Caco-2 (cell line): ENCODE data around the gene SLC25A29. TPM values are rescaled to one million over a fixed set of nuclear protein-coding genes. Genes with fewer than 3 reads are reported as not detected.
"Not testable (repeated sequence)": the region's sequence is repeated elsewhere in the genome, so short reads cannot be mapped to it uniquely, and the experiment has no call there.

Experiments
- BruUV-seq: library from RNA; stranded (reverse); fragments of 400-500 nt; replicated peaks from 2 replicates; lab custom pipeline; 2021; lab: Mats Ljungman, UMichigan
- CTCF ChIA-PET: fragments of 300-600 bp; sonication (Branson Sonifier 250); formaldehyde crosslinking; loops from one replicate; lab custom pipeline; 2022; ENCODE audit warnings: antibody characterized with exemption; lab: Charles Lee
- POLR2A ChIA-PET: fragments of 300-600 bp; sonication (Branson Sonifier 250); formaldehyde crosslinking; loops from one replicate; lab custom pipeline; 2022; ENCODE audit warnings: antibody characterized with exemption; lab: Charles Lee
- DNase-seq, 2 experiments: peaks; one replicate each; pipeline versions ENCODE4 v3.0.0 to v3.0.0-alpha.2; 2020 to 2022
- H3K27me3 ChIP-seq: replicated peaks from 2 replicates; pipeline ENCODE4 v1.6.0; 2011; ENCODE audit warnings: low read length; ENCODE audit not compliant: control insufficient read depth, insufficient read depth
- H3K36me3 ChIP-seq: 2 replicates; pipeline ENCODE4 v1.5.1; 2011; ENCODE audit warnings: low read length; ENCODE audit not compliant: control insufficient read depth, insufficient read depth
- H3K4me1 ChIP-seq: fragments of 250-450 bp; sonication (Bioruptor Pico); 2 replicates; pipeline ENCODE4 v1.5.1; 2020; ENCODE audit warnings: mild to moderate bottlenecking
- H3K4me3 ChIP-seq: 2 replicates; pipeline ENCODE4 v1.5.1; 2011; ENCODE audit warnings: low read depth, mild to moderate bottlenecking, control low read depth, low read length
- H3K9me3 ChIP-seq: fragments of 250-450 bp; sonication (Bioruptor Pico); 2 replicates; pipeline ENCODE4 v1.5.1; 2020; ENCODE audit warnings: mild to moderate bottlenecking, moderate library complexity
- H3K27ac Mint-ChIP-seq: one replicate; pipeline ENCODE4 v1.8.0; 2022; ENCODE audit warnings: mixed read lengths; ENCODE audit not compliant: unreplicated experiment
- H3K27me3 Mint-ChIP-seq: one replicate; pipeline ENCODE4 v1.8.0; 2022; ENCODE audit warnings: mixed read lengths; ENCODE audit not compliant: insufficient read depth, unreplicated experiment
- H3K36me3 Mint-ChIP-seq: one replicate; pipeline ENCODE4 v1.8.0; 2022; ENCODE audit warnings: mild to moderate bottlenecking, mixed read lengths; ENCODE audit not compliant: insufficient read depth, unreplicated experiment
- H3K4me1 Mint-ChIP-seq: one replicate; pipeline ENCODE4 v1.8.0; 2022; ENCODE audit warnings: low read depth, mixed read lengths; ENCODE audit not compliant: unreplicated experiment
- H3K4me3 Mint-ChIP-seq: one replicate; pipeline ENCODE4 v1.8.0; 2022; ENCODE audit warnings: mild to moderate bottlenecking, moderate library complexity, mixed read lengths; ENCODE audit not compliant: unreplicated experiment
- H3K9me3 Mint-ChIP-seq: one replicate; pipeline ENCODE4 v1.8.0; 2022; ENCODE audit warnings: mixed read lengths; ENCODE audit not compliant: unreplicated experiment
- CTCF ChIP-seq, 2 experiments: fragments of 200-600 bp in 1 of 2; IDR thresholded peaks; 1 replicate in 1 of 2; 2 replicates in 1 of 2; pipeline versions ENCODE4 v1.5.1 to v1.8.0; 2011 to 2022; ENCODE audit warnings: antibody characterized with exemption in 1 of 2, control low read depth in 1 of 2, inconsistent platforms in 1 of 2, low read depth in 1 of 2, low read length in 1 of 2, mild to moderate bottlenecking in 1 of 2, moderate library complexity in 1 of 2; ENCODE audit not compliant: insufficient read depth in 1 of 2, severe bottlenecking in 1 of 2, unreplicated experiment in 1 of 2
- intact Hi-C: fragments of 100-400 bp; cut with micrococcal nuclease; formaldehyde crosslinking; loops from one replicate; pipeline ENCODE4 v1.10.0; 2022; ENCODE audit not compliant: unreplicated experiment
- total RNA-seq: library from RNA; stranded (reverse); gene quantifications from 2 replicates; pipeline ENCODE4 v1.2.3, GENCODE V29; 2022

The SLC25A29 gene
- total RNA-seq, 1 experiment from 2014 or later: 28.5 TPM

- Histone ChIP-seq H3K4me1 (0 out of 2 replicates have a peak, but pooled peaks cover 5% of the 10 kb centered on the region), H3K27me3 (no peaks in the 10 kb centered on the region), H3K4me3 (no peak overlapping the region), H3K9me3 (no peaks in the 10 kb centered on the region), H3K36me3 (no peaks in the 10 kb centered on the region; the same call in 1 of the 2 replicates)
- BruUV-seq: no TSS peak
- H3K36me3 Mint-ChIP-seq: peaks cover 32% of the 10 kb centered on the region
- ChIA-PET POLR2A (no interaction called here), CTCF (interaction anchor here (1.2 kb wide), 1 partner anchor 42 kb away, joined by 4 read pairs; no protein-coding TSS in a partner anchor)
- no peak overlapping the region for H3K27ac Mint-ChIP-seq
- intact Hi-C loops: no loop called here
- no peaks in the 10 kb centered on the region for H3K27me3 Mint-ChIP-seq
- H3K4me1 Mint-ChIP-seq: peaks cover 6% of the 10 kb centered on the region
- DNase-seq: no peak
- no peaks in the 10 kb centered on the region for H3K9me3 Mint-ChIP-seq
- no peak overlapping the region for H3K4me3 Mint-ChIP-seq
- no peak for TF ChIP-seq CTCF (IDR thresholded peaks at IDR 0.05; ENCODE audit: insufficient read depth in 1 of 2, low read depth in 1 of 2, low read length in 1 of 2, severe bottlenecking in 1 of 2, unreplicated experiment in 1 of 2)
Measured at GRCh38 chr14:100288382-100289185, 17.7 kb downstream of the SLC25A29 start.

GRCh38 chr14:100287998-100288295 is 18.3 kb downstream of the SLC25A29 start:
- H3K9me3 ChIP-seq, intact Hi-C loops, BruUV-seq, H3K27ac Mint-ChIP-seq, H3K4me3 Mint-ChIP-seq, H3K4me1 ChIP-seq, H3K4me3 ChIP-seq, H3K27me3 Mint-ChIP-seq, H3K4me1 Mint-ChIP-seq, H3K36me3 ChIP-seq, H3K27me3 ChIP-seq, POLR2A ChIA-PET, H3K9me3 Mint-ChIP-seq: not testable (repeated sequence)
- H3K36me3 Mint-ChIP-seq: peaks cover 28% of the 10 kb centered on the region
- CTCF ChIA-PET: interaction anchor here (0.7 to 1.2 kb wide), 2 partner anchors 41 to 94 kb away, joined by 3 to 4 read pairs; no protein-coding TSS in a partner anchor
- peak in 1 of 2 experiments; percentile 29 for DNase-seq

- no peak overlapping the region for H3K4me3 Mint-ChIP-seq
- H3K36me3 ChIP-seq: no peaks in the 10 kb centered on the region; the same call in 1 of the 2 replicates
- DNase-seq: no peak
- no peaks in the 10 kb centered on the region for H3K27me3 ChIP-seq
- H3K9me3 Mint-ChIP-seq: no peaks in the 10 kb centered on the region
- peaks cover 34% of the 10 kb centered on the region for H3K36me3 Mint-ChIP-seq
- no TSS peak for BruUV-seq
- H3K27me3 Mint-ChIP-seq: no peaks in the 10 kb centered on the region
- no peak for TF ChIP-seq CTCF (IDR thresholded peaks at IDR 0.05; ENCODE audit: insufficient read depth in 1 of 2, low read depth in 1 of 2, low read length in 1 of 2, severe bottlenecking in 1 of 2, unreplicated experiment in 1 of 2)
- H3K27ac Mint-ChIP-seq: no peak overlapping the region
- H3K4me1 Mint-ChIP-seq: peaks cover 6% of the 10 kb centered on the region
- H3K4me3 ChIP-seq: no peak overlapping the region
- ChIA-PET CTCF (interaction anchor here (0.7 to 1.2 kb wide), 2 partner anchors 41 to 95 kb away, joined by 3 to 4 read pairs; no protein-coding TSS in a partner anchor), POLR2A (no interaction called here)
- no peaks in the 10 kb centered on the region for H3K9me3 ChIP-seq
- H3K4me1 ChIP-seq: 0 out of 2 replicates have a peak, but pooled peaks cover 5% of the 10 kb centered on the region
- intact Hi-C loops: no loop called here
Measured at GRCh38 chr14:100287202-100287997, 18.8 kb downstream of the SLC25A29 start.
